GM21367 (cell line): ENCODE data around the gene NR4A1.

Source experiments
- ATAC-seq: cut with Tn5 transposase; IDR thresholded peaks from one replicate; pipeline ENCODE4 v1.9.1; 2021; ENCODE audit not compliant: unreplicated experiment

Gene NR4A1

DNA sequence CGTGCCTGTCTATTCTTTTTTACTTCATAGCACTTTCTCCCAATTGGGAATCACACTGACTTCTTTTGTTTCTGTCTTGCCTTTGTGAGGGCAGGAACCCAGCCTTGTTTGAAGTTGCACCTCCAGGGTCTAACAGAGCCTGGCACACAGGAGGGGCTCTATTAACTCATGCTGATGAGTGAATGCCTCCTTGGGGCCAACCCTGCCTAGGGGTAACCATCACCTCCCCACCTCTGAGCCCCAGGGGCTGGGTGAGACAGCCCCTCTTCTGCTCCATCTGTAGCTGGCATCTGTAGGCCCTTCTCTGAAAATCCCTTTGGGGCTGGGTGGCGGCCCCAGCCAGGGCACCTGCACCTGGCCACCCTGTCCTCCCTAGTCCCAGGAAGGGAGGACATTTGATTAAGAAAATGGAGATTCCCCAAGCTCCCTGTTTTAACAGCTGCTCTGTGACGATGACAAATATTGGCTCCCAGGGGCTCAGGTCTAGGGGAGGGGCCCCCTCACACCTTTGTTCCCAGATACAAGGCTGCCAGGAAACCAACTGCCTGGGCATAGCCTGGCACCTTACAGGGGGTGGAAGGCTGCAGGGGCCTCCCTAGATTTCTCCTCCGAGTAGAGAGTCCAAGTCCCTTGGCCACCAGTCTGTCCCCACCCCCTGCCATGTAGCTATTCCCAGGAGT is 32.7 kb upstream of the NR4A1 start:
- ATAC-seq = no peak

DNA sequence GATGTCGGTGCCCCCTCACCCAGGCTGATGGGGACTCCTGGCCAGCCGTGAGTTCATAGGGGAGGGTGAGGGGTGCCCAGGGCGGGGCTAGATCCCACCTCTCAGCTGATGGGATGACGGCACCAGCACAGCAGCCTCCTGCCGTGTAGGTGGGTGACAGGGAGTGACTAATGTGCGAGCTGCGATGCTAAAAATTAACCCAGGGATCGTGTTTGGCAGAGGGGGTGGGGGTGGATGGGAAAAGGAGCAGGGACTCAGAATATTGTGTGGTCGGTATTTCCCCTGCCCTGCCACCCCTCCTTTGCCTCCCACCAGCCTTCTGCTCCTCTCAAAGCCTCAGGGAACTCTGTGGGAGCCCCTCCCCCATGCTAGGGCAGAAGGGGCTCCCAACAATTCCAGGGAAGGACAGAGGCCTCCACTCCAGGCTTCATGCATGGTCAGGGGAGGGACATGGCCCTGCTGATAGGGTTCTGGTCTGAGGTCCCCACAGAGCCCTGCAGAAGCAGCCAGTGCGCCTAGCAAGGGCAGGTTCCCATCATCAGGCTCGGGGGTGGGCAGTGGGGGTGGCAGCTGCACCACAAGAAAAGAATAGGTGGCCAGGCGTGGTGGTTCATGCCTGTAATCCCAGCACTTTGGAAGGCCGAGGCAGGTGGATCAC is 32.0 kb upstream of the NR4A1 start:
- ATAC-seq = no peak

DNA sequence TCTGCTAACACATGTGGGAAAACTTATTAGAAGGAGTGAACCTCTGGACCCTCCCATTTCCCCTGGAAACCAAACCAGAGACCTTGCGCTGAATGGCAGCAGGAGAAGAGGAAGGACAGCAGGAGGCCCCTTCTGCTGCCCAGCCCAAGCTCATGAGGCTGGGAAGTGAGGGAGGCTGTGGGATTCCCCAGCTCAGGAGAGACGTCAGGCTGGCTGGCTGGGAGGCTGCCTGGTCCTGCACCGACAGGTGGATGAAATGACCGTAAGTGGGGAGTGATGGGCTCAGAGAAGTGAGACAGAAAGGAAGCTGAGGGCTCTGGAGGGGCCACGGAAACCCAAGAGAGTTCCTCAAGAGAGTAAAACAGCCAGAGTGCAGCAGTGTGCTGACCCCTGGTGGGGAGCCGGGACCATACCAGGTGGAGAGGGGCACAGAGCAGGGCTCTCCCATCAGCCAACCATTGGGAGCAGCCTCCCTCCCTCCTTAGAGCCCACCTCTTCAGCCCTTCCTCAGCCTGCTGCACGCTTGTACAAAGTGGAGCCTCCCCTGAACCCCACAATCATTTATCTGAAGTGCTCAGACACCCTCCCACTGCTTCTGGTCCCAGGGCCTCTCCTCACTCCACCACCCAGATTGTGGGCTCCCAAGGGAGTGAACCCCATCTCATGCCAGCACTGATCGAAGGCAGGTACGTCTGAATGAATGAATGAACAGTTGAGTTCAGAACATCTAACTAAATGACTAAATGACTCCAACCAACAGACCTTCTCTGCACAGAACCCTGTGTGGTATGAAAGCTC is 30.5 kb upstream of the NR4A1 start:
- ATAC-seq = no peak

DNA sequence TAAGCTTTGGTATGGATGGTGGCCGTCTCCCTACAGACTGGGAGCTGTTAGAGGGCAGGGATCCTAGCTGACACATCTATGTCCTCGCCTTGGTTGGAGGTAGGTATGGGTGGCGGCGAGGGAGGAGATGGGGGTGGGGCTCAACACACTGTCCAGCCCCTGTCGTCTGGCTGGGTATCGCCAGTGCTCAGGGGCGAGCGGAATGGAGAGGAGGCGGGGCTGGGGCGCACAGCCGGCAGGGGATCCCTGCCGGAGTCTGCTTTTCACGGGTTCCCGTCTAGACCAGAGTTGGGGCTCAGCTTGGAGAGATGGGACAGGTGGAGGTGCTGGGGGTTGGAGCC is 28.4 kb upstream of the NR4A1 start:
- ATAC-seq = no peak

DNA sequence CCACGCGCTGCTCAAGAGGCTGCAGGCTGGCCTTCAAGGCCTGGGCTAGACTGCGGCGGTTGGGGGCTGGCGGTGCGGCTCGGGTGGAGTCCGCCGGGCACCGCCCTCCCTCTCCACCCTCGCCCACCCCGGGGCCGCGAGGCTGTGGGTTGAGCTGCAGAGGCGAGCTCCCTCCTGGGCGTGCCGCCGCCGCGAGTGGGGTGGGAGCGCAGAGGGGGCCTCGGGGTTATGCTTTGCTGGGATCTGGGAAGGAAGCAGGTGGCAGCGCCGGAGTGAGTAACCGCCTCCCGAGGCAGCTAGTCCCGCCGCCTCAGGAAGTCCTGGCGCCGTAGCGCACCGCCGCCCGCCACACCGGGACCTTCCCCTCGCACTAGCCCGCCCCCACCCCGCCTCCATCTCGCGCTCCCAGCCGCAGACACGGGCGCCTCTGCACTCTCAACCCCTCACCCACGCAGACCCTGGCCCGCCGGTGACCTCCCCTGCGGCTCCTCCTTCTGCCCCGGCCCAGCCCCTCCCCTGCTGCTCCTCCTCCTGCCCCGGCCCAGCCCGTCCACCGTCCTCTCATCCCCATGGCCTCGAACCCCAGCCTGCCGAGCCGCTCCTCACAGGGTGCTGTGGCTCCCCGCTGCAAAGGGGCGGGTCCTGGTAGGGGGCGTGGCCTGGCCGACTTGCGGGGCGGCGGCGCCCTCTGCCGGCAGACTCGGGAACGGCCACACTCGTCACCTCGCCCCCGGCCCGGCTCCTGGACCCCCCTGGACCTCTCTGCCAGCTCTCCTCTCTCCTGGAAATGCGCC is 27.9 kb upstream of the NR4A1 start:
- ATAC-seq = no peak

DNA sequence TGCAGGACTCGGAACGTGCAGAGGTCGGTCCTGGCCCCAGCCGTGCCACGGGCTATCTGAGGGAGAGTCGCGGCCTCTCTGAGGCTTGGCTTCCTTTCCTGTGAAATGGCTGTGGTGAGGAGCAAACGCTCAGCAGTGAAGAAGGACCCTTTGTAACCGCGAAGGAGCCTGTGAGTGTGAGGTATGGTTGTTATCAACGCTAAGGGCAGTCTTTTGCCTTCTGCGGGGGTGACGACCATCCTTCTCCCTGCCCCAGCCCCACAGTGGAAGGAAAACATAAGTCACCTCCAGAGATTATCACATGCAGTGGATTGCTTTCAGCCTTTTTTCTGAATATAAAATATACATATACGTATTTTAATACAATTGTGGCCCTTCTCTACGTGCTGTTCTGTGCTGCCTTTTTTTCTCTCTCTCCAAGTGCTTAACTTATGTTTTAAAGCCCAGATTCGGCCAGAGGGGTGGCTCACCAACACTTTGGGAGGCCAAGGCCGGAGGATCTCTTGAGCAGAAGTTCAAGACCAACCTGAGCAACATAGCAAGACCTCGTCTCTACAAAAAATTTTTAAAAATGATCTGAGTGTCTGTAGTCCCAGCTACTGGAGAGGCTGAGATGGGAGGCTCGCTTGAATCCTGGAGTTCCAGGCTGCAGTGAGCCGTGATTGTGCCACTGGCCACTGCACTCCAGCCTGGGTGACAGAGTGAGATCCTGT is 27.1 kb upstream of the NR4A1 start:
- ATAC-seq = no peak

DNA sequence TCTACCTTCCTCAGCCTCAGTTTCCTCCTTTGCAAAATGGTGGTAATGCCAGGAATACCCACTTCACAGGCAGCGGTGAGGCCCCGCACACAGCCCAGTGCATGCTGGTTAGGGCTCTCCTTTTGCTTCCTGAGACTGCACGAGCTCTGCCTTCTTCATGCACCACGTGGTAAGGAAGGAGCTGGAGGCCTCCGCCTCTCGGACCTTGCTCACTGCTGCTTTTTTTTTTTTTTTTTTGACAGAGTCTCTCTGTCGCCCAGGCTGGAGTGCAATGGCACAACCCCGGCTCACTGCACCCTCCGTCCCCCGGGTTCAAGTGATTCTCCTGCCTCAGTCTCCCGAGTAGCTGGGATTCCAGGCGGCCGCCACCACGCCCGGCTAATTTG is 26.4 kb upstream of the NR4A1 start:
- no peak for ATAC-seq

DNA sequence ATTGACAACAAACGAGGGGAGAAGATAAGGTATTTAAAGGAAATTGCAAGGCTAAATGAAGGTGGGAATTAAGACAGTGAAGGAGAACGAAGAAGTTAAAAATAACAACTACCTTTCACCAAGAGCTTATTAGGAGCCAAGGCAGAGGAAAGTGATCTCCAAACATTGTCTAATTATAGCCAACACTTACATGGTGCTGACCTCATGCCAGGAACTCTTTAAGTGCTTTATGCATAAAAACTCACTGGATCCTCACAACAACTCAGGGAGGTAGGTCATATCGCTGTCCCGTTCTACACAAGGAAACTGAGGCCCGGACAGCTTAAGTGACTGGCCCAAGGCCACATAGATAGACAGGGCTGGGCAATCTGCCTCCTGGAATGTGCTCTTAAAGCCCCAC is 25.0 kb upstream of the NR4A1 start:
- no peak for ATAC-seq

DNA sequence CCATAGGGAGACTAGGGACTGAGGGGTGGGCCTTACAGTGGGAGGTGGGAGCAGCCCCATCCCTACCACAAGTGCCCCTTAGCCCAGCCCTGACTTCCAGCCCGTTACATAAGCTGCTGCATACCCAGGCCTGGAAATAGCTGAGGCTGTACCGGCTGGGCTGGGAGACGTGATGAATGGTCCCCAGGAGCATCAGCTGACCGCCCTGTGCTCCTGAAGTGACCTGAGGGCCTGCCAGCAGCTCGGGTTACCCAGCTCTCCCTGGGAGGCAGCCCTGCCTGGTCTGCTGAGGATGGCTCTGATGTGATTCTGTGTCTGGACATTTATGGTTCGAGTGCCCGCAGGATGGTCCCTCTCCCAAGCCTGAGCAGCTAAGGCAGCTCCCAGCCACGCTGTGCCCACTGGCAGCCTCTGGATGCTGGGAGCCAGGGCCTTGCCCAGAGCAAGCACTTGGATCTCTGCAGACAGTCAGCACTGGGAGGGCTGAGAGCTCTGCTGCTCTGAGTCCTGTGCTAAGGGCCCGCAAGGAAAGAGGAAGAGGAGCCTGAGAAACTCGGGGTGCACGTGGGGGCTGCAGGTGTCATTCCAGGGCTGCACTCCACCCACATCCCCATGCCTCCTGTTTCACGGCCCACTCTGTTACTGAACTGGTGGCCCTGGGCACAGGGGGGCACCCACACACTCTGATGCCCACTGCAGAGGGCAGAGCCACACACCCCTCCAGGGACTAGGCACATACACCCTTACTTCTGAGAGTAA is 24.0 kb upstream of the NR4A1 start:
- no peak for ATAC-seq

DNA sequence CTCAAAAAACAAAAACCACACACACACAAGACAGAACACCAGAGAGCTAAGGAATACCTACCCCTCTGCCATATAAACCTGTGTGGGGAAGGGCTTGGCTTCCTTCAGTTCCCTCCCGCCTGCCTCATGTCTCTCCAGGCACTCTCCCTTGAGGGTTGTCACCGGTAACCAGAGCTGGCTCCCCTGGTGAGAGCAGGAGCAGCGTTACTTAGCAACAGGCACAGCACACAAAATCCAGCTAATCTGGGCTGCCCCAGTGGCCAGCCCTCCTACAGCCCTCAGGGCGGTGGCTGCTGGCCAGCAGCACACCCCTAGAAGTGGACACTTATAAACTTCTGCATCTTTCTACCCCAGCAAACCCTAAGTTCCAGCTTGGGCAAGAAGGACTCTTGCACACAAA is 21.6 kb upstream of the NR4A1 start:
- no peak for ATAC-seq

DNA sequence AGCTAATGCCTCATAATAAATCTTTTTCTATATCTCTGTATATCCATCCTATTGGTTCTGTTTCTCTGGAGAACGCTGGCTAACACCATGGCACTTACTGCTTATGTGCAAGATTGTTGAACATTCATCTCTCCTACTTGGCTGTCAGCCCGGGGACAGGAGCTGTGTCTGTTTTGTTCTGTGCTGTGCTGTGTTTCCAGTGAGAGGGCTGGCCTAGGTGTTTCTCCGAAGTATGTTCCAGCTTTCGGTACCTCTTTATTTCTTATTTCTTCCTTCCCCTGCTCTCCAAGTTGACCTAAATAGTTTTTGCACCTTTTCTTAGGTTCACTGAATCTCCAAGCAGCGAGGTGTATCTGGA is 18.8 kb upstream of the NR4A1 start:
- ATAC-seq = no peak

DNA sequence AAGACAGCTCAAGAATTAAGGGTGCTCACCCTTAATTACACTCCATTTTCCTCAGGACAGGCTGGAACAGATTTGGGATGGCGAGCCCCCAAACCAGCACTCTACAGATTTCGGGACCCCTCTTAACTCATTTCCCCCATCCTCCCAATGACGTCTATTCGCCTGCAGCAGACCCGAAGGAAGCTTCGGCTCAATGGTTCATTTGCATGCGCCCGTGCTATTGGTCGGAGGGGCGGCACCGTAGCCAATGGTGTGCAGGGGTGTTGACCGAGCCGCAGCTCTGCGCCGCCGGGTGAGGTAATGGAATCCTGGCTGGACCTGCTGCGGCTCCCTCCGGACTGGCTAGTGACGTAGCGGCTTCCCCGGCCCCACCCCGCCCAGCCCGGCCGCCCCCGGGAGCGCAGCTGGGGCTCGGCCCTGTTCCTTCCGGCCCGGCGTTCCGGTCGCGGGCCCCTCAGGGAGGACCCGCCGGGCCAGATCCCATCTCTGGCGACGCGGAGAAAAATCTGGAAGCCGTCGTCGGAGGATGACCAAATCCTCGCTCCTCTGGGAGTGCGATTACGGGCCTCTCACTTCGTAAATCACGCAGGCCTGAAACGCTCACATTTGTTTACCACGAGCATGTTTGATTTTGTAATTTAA is 18.3 kb upstream of the NR4A1 start:
- peak; percentile 79 for ATAC-seq

DNA sequence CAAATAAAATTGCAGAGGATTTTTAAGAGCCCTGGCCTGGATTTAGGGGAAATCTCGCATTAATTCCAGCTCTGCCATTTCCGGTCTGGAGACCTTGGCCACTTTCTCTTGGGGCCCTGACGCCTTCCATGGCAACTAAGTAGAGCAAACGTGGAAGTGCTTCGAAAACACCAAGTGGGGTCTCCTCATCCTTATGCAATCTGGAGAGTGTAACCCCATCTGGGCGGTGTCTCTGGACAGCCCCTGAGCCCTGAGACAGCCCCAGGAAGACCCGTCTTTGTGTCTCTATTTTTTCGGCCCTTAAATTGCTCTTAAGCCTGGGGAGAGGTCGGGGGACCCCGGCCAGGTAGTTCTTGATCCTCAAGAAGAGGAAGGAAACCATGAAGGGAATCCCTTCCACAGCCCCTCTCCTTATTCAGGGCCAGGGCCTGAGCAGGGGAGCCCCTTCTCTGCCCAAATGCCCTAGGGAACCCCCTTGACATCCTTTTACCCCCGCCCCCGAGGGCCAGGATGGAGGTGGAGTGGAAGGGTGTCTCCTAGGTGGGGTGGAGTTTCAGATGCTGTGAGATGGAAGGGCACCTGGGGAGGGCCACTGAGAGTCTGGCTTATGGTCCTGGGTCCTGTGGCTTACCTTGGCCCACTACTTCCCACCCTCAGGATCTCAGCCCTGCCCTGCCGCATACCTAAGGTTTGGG is 17.6 kb upstream of the NR4A1 start:
- no peak for ATAC-seq

DNA sequence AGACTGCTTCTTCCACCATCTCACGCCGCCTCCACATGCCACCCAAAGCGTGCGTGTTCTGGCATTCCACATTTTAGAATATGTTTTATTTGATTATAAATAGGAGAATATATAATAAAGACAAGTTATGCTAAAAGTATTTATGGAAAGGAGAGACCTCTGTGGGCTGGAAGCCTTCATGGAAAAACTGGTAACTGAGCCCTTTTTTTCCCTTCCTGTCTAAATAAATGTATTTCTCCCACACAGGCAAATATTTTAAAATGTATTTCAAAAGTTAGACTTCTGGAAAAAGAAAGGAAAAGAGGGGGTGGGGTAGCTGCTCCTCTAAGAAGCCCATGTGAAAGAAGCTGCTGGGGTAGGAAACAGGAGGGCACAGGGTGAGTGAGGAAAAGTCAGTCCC is 16.1 kb upstream of the NR4A1 start:
- ATAC-seq = no peak

DNA sequence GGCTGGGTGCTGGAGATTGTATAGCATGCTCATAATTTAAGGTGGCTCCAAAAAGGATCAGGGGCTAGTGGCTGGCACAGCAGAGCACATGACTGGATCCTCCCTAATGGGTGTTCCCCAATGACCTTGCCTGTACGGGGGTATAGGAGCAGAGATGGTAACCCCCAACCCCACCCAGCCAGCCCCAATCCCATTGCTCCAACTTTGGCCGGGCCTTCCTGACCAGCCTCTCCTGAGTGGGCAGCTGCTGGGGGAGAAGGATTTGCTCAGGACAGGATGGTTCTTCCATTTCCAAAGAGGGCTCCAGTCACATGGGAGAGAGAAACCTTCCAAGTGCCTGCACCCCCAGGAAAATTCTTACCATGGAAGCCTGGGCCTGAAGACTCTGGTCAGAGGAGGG is 15.3 kb upstream of the NR4A1 start:
- ATAC-seq = no peak

DNA sequence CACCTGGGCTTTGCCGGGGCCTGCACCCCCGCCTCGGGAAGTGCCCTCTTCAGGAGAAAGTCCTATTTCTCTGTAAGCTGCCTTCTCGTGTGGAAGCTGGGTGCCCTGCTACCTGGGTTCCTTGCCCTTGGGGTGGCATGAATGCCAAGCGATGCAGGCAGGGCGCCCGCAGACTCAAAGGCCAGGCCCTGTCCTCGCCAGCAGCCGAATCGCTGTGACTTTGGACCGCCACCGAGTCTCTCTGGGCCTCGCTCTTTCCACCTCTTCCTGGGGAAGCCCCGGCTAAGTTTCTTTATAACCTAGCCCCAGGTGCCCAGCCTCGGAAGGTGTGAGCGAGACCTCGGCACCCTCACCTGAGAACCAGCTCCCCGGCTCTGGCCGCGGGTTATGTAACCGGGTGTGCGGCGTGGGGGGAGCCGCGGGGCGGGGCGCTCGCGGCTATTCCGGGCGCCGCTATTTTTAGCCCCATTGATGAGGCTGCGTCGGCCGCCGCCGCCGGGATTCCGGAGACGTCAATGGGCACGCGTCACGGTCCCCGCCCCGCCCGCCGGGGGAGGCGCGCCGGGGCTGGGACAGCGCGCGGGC is 14.6 kb upstream of the NR4A1 start:
- no peak for ATAC-seq

DNA sequence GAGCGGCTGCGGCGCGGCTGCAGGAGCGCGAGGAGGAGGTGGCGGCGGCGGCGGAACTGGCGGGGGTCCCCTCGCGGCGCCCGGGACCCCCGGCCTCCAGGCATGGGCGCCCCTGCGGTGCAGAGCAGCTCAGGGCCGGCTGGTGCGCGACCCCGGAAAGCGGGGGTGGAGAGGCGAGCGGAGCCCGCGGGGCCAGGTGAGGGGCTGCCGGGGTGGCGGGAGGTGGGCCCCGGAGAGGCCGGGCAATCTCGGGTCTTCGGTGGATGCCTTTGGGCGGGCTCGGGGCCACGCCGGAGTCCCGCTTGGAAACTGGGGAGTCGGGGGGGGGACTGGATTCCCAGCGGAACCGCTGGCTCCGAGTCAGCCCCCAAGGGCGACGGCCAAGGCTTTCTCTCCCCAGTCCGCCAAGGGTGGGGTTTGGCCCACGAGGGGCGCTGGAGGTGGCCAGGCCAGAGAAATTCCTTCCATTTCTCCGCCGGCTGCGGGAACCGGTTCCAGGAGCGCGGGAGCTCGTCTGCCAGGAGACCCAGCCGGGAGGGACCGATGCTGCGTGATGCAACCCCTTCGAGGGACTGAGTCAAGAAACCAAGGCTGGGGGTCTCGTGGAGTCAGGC is 13.9 kb upstream of the NR4A1 start:
- ATAC-seq = no peak

DNA sequence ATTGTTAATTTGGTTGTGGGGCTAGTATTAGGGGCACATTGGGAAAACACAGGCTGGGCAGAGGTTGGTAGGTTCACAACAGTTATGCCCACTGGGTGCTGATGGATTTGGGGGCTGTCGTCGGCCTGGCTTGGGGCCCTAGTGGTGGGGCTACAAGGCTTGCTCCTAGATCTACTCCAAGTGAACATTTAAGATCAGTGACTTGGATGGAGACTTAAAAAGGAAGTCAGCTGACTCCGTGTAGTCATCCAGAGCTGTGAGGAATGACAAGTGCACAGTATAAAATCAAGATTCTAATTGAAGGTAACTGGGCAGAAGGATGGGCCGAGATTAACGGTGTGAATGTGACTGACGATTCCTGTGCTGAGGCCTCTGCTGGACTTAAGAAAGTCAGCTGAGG is 12.8 kb upstream of the NR4A1 start:
- no peak for ATAC-seq
